Measurements from ENCODE around the gene GNB2.
A peak's percentile ranks its signal among the peaks of the same experiment; 100 is the strongest.

GNB2 gene

DNA sequence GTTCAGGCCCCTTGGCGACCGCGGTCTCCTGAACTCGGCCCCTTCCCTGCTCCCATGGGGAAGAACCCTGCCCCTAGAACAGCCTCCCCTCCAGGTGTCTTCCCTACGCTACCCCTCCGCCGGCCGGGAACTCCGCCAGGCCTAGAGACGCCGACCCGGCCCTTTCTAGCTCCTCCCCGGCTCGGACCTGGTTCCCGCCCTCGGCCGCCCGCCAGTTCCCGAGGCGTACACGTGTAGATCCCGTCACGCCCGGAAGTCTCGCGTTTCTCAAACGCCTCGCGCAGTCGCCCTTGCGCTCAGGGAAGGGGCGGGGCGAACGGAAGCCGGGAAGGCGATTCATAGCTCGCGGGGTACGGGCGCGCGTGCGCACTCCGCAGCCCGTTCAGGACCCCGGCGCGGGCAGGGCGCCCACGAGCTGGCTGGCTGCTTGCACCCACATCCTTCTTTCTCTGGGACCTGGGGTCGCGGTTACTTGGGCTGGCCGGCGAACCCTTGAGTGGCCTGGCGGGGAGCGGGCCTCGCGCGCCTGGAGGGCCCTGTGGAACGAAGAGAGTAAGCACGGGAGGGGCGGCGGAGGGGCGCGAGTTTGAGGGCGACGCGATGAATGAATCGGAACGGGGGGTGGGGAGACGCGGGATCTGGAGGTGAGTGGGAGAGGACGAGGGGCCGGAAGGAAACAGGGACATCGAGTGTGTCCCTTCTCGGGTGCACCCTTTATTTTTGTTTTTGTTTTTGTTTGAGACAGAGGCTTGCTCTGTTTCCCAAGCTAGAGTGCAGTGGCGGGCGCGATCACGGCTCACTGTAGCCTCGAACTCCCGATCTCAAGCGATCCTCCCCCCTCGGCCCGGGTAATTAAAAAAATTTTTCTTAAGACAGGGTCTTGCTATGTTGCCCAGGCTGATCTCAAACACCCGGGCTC lies 32.5 kb downstream of the GNB2 start, which contains the start of gene POP7:
Gene POP7 (plus strand): TSS at position 369 of the 919 bp plus-strand sequence. CDS start 710 bp downstream, outside the sequence.
- Histone ChIP-seq H4K20me1 (ENCODE audit: insufficient read depth) (no peaks in the 10 kb centered on the region), H3K4me1 (ENCODE audit: low read depth, poor library complexity, severe bottlenecking) (peaks cover 13% of the 10 kb centered on the region), H3K79me2 (ENCODE audit: insufficient read depth, low read depth) (peaks cover 19% of the 10 kb centered on the region), H2AFZ (ENCODE audit: low read depth) (peak within 1 kb of the TSS; percentile 88), H3K27ac (peak within 1 kb of the TSS; percentile 90), H3K4me2 (peak within 1 kb of the TSS; percentile 88), H3K27me3 (ENCODE audit: insufficient read depth, low read depth) (peaks cover 7% of the 10 kb centered on the region; the same call in 1 of the 2 replicates), H3K4me3 (IDR thresholded peaks at IDR 0.05; ENCODE audit: insufficient read depth, low read depth, low read length) (no peak within 1 kb of the TSS), H3K36me3 (ENCODE audit: insufficient read depth) (peaks cover 2% of the 10 kb centered on the region; the same call in 1 of the 2 replicates), H3K9ac (peak within 1 kb of the TSS; percentile 87)
- TF ChIP-seq, protein P1, sequence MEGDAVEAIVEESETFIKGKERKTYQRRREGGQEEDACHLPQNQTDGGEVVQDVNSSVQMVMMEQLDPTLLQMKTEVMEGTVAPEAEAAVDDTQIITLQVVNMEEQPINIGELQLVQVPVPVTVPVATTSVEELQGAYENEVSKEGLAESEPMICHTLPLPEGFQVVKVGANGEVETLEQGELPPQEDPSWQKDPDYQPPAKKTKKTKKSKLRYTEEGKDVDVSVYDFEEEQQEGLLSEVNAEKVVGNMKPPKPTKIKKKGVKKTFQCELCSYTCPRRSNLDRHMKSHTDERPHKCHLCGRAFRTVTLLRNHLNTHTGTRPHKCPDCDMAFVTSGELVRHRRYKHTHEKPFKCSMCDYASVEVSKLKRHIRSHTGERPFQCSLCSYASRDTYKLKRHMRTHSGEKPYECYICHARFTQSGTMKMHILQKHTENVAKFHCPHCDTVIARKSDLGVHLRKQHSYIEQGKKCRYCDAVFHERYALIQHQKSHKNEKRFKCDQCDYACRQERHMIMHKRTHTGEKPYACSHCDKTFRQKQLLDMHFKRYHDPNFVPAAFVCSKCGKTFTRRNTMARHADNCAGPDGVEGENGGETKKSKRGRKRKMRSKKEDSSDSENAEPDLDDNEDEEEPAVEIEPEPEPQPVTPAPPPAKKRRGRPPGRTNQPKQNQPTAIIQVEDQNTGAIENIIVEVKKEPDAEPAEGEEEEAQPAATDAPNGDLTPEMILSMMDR (conservative IDR thresholded peaks at IDR 0.05; ENCODE audit: low read depth, low read length), result no peak

DNA sequence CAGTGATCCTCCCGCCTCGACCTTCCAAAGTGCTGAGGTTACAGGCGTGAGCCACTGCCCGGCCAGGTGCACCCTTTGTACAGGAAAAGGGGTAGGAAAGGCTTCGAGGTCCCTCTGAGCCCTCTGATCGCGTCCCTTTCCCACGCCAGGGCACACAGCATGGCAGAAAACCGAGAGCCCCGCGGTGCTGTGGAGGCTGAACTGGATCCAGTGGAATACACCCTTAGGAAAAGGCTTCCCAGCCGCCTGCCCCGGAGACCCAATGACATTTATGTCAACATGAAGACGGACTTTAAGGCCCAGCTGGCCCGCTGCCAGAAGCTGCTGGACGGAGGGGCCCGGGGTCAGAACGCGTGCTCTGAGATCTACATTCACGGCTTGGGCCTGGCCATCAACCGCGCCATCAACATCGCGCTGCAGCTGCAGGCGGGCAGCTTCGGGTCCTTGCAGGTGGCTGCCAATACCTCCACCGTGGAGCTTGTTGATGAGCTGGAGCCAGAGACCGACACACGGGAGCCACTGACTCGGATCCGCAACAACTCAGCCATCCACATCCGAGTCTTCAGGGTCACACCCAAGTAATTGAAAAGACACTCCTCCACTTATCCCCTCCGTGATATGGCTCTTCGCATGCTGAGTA lies 33.3 kb downstream of the GNB2 start:
- Histone ChIP-seq H3K4me1 (ENCODE audit: low read depth, poor library complexity, severe bottlenecking) (peaks cover 13% of the 10 kb centered on the region), H3K27ac (no peak overlapping the region; the same call in 1 of the 2 replicates), H2AFZ (ENCODE audit: low read depth) (peak overlapping the region; percentile 88)

DNA sequence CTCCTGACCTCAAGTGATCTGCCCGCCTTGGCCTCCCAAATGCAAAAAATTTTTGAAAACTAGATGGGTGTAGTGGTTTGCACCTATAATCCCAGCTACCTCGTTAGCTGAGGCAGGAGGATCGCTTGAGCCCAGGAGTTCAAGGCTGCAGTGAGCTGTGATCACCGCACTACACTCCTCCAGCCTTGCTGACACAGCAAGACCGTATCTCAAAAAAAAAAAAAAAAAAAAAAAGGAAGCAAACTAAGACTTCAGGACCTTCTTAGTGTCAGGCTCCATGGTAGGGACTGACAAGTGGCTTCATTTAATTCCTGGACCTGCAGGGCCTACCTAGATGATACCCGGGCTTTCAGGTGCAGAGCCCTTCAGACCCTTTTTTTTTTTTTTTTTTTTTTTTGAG lies 34.9 kb downstream of the GNB2 start:
- H3K4me1 ChIP-seq (ENCODE audit: low read depth, poor library complexity, severe bottlenecking), result peaks cover 13% of the 10 kb centered on the region
- no peak overlapping the region for H3K4me2 ChIP-seq
- no peak overlapping the region for H2AFZ ChIP-seq (ENCODE audit: low read depth)
- H3K27me3 ChIP-seq (ENCODE audit: insufficient read depth, low read depth), result no peaks in the 10 kb centered on the region
- H3K9ac ChIP-seq, result no peak overlapping the region
- peaks cover 2% of the 10 kb centered on the region; the same call in 1 of the 2 replicates for H3K36me3 ChIP-seq (ENCODE audit: insufficient read depth)
- no peak overlapping the region for H3K27ac ChIP-seq
- TF ChIP-seq, protein P1 (conservative IDR thresholded peaks at IDR 0.05; ENCODE audit: low read depth, low read length), result no peak
- no peaks in the 10 kb centered on the region for H4K20me1 ChIP-seq (ENCODE audit: insufficient read depth)
- H3K79me2 ChIP-seq (ENCODE audit: insufficient read depth, low read depth), result peaks cover 19% of the 10 kb centered on the region
- H3K4me3 ChIP-seq (IDR thresholded peaks at IDR 0.05; ENCODE audit: insufficient read depth, low read depth, low read length), result no peak overlapping the region

More for the DNA sequence above, 33.3 kb downstream of the GNB2 start:
- peak overlapping the region; percentile 87 for H3K9ac ChIP-seq
- peaks cover 2% of the 10 kb centered on the region; the same call in 1 of the 2 replicates for H3K36me3 ChIP-seq (ENCODE audit: insufficient read depth)
- TF ChIP-seq, protein P1 (conservative IDR thresholded peaks at IDR 0.05; ENCODE audit: low read depth, low read length), result no peak
- H3K4me2 ChIP-seq, result peak overlapping the region; percentile 81
- peaks cover 19% of the 10 kb centered on the region for H3K79me2 ChIP-seq (ENCODE audit: insufficient read depth, low read depth)
- H3K27me3 ChIP-seq (ENCODE audit: insufficient read depth, low read depth), result peaks cover 3% of the 10 kb centered on the region; the same call in 1 of the 2 replicates
- no peaks in the 10 kb centered on the region for H4K20me1 ChIP-seq (ENCODE audit: insufficient read depth)
- H3K4me3 ChIP-seq (IDR thresholded peaks at IDR 0.05; ENCODE audit: insufficient read depth, low read depth, low read length), result no peak overlapping the region

DNA sequence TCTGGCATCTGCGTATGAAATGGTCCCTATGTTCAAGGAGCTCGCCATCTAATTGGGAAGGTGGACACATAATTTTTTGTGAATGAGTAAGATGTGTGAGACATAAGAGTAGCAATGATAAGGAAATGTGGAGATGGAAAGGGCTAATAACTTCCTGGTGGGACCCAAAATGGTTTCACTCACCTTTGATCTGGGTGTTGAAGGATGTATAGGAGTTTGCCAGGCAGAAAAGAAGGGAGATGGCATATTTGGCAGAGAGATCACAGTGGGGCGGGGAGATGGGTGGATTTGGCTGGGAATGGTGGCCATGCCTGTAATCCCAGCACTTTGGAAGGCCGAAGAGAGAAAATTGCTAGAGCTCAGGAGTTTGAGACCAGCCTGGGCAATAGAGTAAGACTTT lies 36.9 kb downstream of the GNB2 start:
- TF ChIP-seq, protein P1 (conservative IDR thresholded peaks at IDR 0.05; ENCODE audit: low read depth, low read length), result no peak
- Histone ChIP-seq H4K20me1 (ENCODE audit: insufficient read depth) (no peaks in the 10 kb centered on the region), H3K27ac (no peak overlapping the region), H3K9ac (no peak overlapping the region), H2AFZ (ENCODE audit: low read depth) (no peak overlapping the region), H3K36me3 (ENCODE audit: insufficient read depth) (peaks cover 2% of the 10 kb centered on the region; the same call in 1 of the 2 replicates), H3K79me2 (ENCODE audit: insufficient read depth, low read depth) (peaks cover 19% of the 10 kb centered on the region), H3K27me3 (ENCODE audit: insufficient read depth, low read depth) (peaks cover 3% of the 10 kb centered on the region; the same call in 1 of the 2 replicates), H3K4me3 (IDR thresholded peaks at IDR 0.05; ENCODE audit: insufficient read depth, low read depth, low read length) (no peak overlapping the region), H3K4me2 (no peak overlapping the region), H3K4me1 (ENCODE audit: low read depth, poor library complexity, severe bottlenecking) (peaks cover 6% of the 10 kb centered on the region)

Measured in KMS-11 (cell line).